ENCODE data around the gene TREX2. TPM values are rescaled to one million over a fixed set of nuclear protein-coding genes. Genes with fewer than 3 reads are reported as not detected.

Gene TREX2
- total RNA-seq, 1 experiment from 2014 or later, result 1.2 TPM

DNA sequence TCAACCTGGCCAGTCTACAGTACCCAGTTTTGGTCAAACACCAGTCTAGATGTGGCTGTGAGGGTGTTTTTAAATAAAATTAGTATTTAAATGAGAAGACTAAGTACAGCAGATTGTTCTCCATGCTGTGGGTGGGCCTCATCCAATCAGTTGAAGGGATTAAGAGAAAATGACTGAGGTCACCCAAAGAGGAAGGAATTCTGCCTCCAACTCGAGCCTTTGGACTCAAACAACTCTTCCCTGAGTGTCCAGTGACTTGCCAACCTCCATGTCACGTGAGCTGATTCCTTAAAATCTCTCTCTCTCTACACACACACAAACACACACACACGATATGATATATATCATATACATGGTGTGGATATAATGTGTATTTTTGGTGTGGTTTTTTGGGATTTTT lies 10.0 kb downstream of the TREX2 start:
- DNase-seq (ENCODE audit: low spot score), result no peak

GRCh38 chrX:153434801-153435200 lies 11.1 kb downstream of the TREX2 start:
- no peak for DNase-seq (ENCODE audit: low spot score)

DNA sequence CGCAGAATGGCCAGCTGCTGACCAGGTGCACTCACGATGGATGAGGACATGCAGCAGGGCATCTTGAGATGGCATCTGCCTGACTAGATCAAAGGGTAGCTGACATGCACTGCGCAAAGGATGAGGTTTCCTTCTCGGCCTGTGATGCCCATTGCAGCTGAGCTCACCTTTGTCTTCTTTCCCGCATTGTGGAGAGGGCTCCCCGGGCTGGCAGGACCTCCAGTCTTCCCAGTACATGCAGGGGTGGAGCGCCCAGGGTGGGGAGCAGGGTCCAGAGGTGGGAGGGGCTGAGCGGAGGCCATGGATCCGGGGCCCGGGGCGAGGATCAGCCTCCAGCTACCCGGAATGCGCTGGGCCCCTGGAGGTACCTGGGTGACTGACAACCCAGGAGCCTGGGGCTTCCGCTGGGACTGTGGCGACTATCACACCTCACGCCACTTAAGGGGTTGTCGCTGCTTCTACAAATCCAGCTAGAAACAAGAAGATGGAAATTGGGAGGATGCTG lies 12.0 kb downstream of the TREX2 start:
- DNase-seq (ENCODE audit: low spot score), result no peak

DNA sequence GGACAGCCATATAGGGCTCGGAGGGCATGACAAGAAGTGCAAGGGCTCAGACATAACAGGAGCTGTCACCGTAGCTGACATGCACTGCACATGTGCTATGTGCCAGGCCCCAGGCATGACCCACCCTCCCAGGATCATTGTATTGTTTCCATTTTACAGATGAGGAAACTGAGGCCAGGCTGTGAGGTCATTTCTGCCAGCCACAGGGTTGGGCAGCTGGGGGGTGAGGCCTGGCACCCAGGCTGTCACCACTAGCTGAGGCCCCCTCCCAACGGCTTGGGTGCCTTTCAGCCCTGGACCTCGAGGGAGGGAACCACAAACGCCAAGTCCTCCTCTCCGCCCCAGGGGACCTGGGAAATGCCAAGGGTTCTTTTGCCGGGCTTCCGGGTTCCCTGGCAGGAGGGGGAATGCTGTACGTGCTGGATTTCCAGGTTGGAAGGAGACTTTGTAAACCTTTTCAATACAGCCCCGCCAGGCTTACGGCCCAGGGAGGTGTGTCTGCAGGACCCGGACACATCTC lies 12.6 kb downstream of the TREX2 start:
- DNase-seq (ENCODE audit: low spot score), result no peak

GRCh38 chrX:153430796-153431195 lies 15.1 kb downstream of the TREX2 start:
- no peak for DNase-seq (ENCODE audit: low spot score)

DNA sequence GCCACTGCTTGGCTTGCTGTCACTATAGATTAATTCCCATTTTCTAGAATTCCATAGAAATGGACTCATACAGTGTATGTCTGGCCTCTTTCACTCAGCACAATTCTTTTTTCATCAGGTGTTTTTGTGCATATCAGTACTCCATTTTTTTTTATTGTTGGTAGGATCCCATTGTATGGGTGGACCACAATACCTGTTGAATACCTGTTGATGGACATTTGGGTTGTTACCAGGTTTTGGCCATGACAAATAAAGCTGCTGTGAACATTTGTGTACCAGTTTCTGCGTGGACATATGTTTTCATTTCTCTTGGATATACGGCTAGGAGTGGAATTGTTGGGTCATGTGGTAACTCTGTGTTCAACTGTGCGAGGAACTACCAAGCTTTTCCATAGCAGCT lies 19.7 kb downstream of the TREX2 start:
- no peak for DNase-seq (ENCODE audit: low spot score)

- DNase-seq (ENCODE audit: low spot score), result no peak
Measured at GRCh38 chrX:153423652-153424051, 22.2 kb downstream of the TREX2 start.

- DNase-seq (ENCODE audit: low spot score), result no peak
Measured at GRCh38 chrX:153421856-153422255, 24.0 kb downstream of the TREX2 start.

- no peak for DNase-seq (ENCODE audit: low spot score)
Measured at GRCh38 chrX:153420851-153421599, 24.8 kb downstream of the TREX2 start.

- no peak for DNase-seq (ENCODE audit: low spot score)
Measured at GRCh38 chrX:153417637-153418036, 28.2 kb downstream of the TREX2 start.

DNA sequence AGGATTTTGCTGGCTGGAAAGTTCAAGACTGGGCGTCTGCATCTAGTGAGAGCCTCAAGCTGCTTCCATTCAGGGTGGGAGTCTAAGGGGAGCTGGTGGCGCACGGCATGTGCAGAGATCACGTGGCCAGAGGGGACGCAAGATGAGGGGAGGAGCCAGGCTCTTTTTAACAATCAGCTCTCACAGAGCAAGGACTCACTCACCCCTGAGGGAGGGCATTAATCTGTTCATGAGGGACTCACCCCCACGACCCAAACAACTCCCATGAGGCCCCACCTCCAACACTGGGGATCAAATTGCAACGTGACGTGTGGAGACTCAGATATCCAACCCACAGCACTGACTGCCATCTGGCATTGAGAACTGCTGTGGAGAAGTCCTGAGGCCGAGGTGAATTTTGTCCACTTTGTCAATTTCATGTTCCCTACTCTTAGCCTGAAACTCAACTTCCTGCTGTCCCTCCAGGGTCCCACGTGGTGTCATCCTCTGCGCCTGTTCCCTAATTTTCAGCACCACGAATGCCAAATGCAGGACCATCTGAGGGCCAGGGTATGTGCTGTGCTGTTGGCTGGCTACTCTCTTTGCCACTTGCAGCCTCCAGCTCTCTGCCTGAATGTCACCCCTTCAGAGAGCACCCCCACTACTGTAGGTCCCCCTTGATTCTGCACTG lies 28.9 kb downstream of the TREX2 start:
- no peak for DNase-seq (ENCODE audit: low spot score)

DNA sequence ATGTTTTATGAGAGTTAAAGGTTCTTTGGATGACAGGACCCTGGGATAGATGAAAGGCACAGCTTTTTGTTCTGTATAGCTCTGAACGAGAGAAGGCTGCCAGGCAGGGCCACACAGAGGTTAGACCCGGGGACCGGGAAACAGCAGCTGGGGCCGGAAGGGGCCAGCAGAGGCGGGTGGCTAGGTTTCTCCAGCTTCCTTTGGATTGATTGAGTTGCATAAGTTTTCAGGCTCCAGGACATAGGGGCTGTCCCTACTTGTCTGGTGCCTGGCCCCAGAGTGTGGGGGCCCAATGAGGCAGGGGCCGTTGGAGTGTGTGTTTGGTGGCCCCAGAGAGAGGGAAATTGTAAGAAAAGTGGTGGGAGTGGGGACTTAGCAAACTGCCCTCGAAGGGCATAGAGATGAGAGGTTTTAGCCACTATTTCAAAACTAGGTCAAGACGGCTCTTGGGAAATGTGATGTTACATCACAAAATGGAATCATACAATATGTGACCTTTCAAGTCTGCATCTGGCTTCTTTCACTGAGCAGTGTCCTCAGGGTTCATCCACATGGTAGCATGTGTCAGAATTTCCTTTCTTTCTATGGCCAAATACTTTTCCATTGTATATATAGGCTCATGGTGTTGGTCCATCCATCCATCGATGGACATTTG lies 30.9 kb downstream of the TREX2 start:
- DNase-seq (ENCODE audit: low spot score), result no peak

DNA sequence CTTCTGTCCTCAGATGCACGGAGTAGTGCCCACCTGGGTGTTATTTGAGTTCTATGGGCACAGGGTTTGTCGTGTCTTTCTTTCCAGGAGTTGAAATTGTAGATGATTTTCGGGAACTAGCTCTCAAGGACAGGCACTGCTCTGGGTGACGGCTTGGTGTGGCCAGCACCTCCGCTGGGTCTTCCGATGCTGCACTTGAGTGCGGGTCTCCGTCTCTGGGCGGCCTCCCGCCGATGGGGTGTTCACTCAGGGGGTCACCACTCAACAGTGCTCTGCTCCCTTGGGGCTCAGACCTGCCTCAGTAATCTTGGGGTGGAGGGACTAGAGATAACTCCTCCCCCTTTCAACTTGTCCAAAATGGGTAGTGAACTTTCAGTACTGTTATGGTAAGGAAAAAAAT lies 32.1 kb downstream of the TREX2 start:
- no peak for DNase-seq (ENCODE audit: low spot score)

GRCh38 chrX:153412746-153413720 lies 32.8 kb downstream of the TREX2 start:
- DNase-seq (ENCODE audit: low spot score), result no peak

GRCh38 chrX:153411988-153412574 lies 33.8 kb downstream of the TREX2 start:
- no peak for DNase-seq (ENCODE audit: low spot score)

DNA sequence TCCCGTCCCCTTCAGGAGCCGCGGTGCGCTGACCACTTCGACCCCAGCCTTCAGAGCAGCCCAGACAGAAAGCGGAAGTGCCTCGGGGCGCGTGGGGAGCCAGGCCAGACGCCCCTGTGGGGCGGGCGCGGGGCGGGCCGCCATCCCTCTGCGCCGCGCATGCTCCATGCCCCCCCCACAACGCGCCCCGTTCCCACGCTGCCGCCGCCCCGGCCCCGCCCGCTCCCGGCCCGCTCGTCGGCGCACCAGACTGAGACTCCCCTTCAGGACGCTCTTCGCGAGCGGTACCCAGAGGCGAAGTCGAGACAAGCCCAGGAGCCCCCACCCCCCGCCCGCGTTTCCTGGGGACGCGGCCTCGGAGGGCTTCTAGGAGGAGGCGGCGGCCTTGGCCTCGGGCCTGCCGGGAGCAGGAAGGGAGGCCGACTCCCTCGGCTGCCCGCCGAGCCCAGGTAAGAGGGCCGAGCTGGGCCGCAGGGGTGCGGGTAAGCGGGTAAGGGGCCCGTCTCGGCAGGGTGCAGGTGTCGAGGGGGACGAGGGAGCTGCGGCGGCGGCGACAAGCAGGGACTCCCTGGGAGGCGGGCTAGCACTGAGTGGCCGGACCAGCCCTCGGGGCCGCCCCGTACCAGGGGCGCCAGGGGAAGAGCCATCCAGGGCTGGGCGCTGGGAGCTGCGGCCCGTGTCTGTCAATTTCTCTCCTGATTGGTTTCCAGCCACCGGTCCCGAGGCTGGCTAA lies 34.4 kb downstream of the TREX2 start, which contains the start of gene ZFP92:
ZFP92 (plus strand) TSS at position 218 of the 733 bp plus-strand sequence. CDS start 6,851 bp downstream, outside the sequence.
- DNase-seq (ENCODE audit: low spot score), result no peak

DNA sequence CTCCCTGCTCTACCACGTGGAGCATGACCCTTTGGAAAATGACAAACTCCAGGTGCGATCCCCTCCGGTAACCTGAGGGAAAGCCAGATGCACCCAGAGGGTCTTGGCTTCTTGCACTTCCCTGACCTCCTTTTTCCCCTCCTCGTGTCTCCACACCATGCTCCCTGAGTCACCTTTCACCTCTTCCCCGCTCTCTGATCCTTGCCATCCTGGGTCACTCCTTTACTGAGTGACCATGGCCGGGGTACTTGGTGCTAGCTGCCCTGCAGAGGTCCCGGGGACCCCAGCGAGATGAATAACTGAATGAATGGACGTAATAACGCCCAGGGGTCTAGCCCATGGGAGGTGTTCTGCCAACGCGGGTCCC lies 35.0 kb downstream of the TREX2 start:
- DNase-seq (ENCODE audit: low spot score), result no peak

DNA sequence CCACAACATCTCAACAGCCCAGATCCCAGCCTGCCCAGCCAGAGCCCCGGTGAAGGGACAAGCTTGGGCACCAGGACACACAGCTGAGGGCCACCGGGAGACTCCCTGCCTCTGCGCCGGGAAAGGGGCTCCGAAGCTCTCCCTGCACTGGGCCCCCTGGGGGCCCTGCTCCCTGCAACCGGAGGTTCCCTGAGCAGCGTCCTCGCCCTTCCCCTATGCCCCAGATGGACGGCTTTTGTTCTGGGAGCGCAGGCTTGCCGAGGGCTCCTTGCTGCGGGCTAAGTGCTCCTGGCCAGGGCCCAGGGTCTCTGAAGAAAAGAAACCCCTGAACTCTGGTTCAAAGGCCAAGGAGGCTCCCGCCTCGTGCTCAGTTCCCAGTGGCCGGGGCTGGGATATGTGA lies 35.5 kb downstream of the TREX2 start:
- no peak for DNase-seq (ENCODE audit: low spot score)

DNA sequence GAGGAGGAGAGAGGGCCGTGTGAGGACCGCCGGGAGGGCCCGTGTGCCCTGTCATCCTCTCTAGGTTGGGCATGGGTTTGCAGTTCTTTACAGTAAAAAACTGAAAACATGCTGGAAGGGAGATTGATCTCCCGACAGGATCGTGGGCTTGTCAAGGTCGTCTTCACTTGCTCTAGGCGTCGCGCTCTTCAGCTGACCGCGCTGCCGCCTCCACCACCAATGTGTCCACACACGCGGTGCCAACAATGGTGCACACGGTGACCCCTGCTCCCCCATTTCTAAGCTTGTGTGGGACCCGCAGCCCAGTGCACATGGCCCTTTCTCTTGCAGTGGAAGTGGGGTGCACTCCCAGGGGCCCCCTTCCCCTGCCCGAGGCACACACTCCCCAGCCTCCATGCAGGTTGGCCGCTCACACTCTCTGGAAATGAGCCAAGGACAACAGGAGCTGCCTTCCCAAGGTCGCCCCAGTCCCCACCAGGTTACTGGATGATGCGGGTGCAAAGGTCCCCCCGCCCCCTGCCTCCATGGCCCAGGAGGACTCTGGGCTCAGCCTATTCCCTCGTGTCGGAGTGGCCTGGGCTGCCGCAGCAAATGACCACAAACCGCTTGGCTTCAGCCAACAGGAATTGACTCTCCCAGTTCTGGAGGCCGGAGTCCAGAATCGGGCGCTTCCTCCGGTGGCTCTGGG lies 36.3 kb downstream of the TREX2 start:
- no peak for DNase-seq (ENCODE audit: low spot score)

All from H4 (cell line).